Endodermal cell (in vitro differentiated cells): ENCODE measurements around the gene RIMBP2. TPM values are rescaled to one million over a fixed set of nuclear protein-coding genes. Genes with fewer than 3 reads are reported as not detected.
A peak's percentile ranks its signal among the peaks of the same experiment; 100 is the strongest.

ENCODE experiments used
- DNase-seq: peaks from one replicate; pipeline ENCODE4 v3.0.0-alpha.2; 2017
- H3K27ac ChIP-seq: 2 replicates; pipeline ENCODE4 v1.5.1; 2013; ENCODE audit warnings: mild to moderate bottlenecking, low read depth, low read length, moderate library complexity
- H3K27me3 ChIP-seq: 2 replicates; pipeline ENCODE4 v1.6.1; 2013; ENCODE audit warnings: mild to moderate bottlenecking, low read length, moderate library complexity; ENCODE audit not compliant: insufficient read depth, control insufficient read depth, poor library complexity, severe bottlenecking
- H3K36me3 ChIP-seq: 2 replicates; pipeline ENCODE4 v1.7.0; 2013; ENCODE audit warnings: mild to moderate bottlenecking, low read length, moderate library complexity; ENCODE audit not compliant: control insufficient read depth, insufficient read depth
- H3K4me1 ChIP-seq: one replicate; pipeline ENCODE4 v1.7.0; 2013; ENCODE audit warnings: low read length; ENCODE audit not compliant: control insufficient read depth, insufficient read depth
- H3K4me3 ChIP-seq: 2 replicates; pipeline ENCODE4 v1.5.1; 2013; ENCODE audit warnings: mild to moderate bottlenecking, low read length, moderate library complexity
- H3K9ac ChIP-seq: 2 replicates; pipeline ENCODE4 v1.6.1; 2013; ENCODE audit warnings: mild to moderate bottlenecking, low read length, moderate library complexity; ENCODE audit not compliant: poor library complexity, severe bottlenecking; ENCODE audit errors: extremely low read depth
- H3K9me3 ChIP-seq: 2 replicates; pipeline ENCODE4 v1.6.1; 2013; ENCODE audit warnings: mild to moderate bottlenecking, low read length, moderate library complexity; ENCODE audit not compliant: control insufficient read depth
- H3K27ac Mint-ChIP-seq: 2 replicates; pipeline ENCODE4 v1.8.0; 2020; ENCODE audit warnings: mixed read lengths
- H3K27me3 Mint-ChIP-seq: 2 replicates; pipeline ENCODE4 v1.8.0; 2021; ENCODE audit warnings: mild to moderate bottlenecking, mixed read lengths; ENCODE audit not compliant: insufficient read depth
- H3K36me3 Mint-ChIP-seq: 2 replicates; pipeline ENCODE4 v1.8.0; 2020; ENCODE audit warnings: low read depth, mixed read lengths
- H3K4me1 Mint-ChIP-seq: 2 replicates; pipeline ENCODE4 v1.8.0; 2020; ENCODE audit warnings: mixed read lengths
- H3K4me3 Mint-ChIP-seq: 2 replicates; pipeline ENCODE4 v1.8.0; 2020; ENCODE audit warnings: mild to moderate bottlenecking, moderate library complexity, mixed read lengths
- H3K9me3 Mint-ChIP-seq: 2 replicates; pipeline ENCODE4 v1.8.0; 2020; ENCODE audit warnings: mild to moderate bottlenecking, mixed read lengths
- WGBS, 2 experiments: methylation state at CpG; one replicate each; pipeline versions ENCODE4 v1.1.5 to v1.1.7; 2013; ENCODE audit warnings: missing lambda C conversion rate in 2 of 2, mixed read lengths in 1 of 2; ENCODE audit not compliant: insufficient coverage in 1 of 2, insufficient read length in 1 of 2; 5-methylcytosine and 5-hydroxymethylcytosine counted together
- total RNA-seq, 2 donors: library from RNA; stranded (reverse); fragmentation: NEBNext Ultra II Directional in 1 of 2; extraction: Animal tissue kit (Norgen Biotek cat#: 25700) in 1 of 2; gene quantifications; 2 replicates in 1 of 2; 3 replicates in 1 of 2; pipeline ENCODE4 v1.2.1, GENCODE V29; 2021
- TF ChIP-seq, protein P1 (sequence below): fragments of 200-600 bp; sonication (generic); conservative IDR thresholded peaks from 2 replicates; pipeline ENCODE4 v1.5.0; 2021; ENCODE audit warnings: antibody characterized with exemption, mild to moderate bottlenecking

The RIMBP2 gene
- total RNA-seq, 2 donors from 2014 or later = 0.13 to 3.4 TPM

DNA sequence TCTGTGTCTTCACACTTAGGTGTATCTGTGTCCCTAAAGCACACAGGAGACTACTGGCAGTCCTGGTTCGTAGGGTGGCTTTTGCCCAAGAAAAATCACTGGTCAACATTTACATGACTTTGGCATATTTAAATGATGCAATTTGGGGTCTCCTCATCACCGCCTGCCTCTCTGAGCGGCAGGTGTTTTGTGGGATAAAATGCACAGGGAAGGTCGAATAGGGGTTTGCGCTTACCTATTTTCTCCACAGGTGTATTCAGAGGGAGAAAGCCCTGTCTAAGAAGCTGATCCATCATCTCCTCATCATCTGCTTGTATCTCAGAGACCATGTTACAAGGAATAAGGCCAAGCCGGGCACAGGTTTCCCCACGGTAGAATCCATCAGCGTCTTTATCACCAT is 303.7 kb downstream of the RIMBP2 start:
- Histone ChIP-seq H3K27me3 (no peaks in the 10 kb centered on the region), H3K9ac (no peak overlapping the region), H3K4me3 (no peak overlapping the region), H3K27ac (no peak overlapping the region), H3K36me3 (no peaks in the 10 kb centered on the region), H3K9me3 (no peaks in the 10 kb centered on the region), H3K4me1 (no peaks in the 10 kb centered on the region)
- H3K9me3 Mint-ChIP-seq = no peaks in the 10 kb centered on the region
- DNase-seq = no peak
- TF ChIP-seq, protein P1, sequence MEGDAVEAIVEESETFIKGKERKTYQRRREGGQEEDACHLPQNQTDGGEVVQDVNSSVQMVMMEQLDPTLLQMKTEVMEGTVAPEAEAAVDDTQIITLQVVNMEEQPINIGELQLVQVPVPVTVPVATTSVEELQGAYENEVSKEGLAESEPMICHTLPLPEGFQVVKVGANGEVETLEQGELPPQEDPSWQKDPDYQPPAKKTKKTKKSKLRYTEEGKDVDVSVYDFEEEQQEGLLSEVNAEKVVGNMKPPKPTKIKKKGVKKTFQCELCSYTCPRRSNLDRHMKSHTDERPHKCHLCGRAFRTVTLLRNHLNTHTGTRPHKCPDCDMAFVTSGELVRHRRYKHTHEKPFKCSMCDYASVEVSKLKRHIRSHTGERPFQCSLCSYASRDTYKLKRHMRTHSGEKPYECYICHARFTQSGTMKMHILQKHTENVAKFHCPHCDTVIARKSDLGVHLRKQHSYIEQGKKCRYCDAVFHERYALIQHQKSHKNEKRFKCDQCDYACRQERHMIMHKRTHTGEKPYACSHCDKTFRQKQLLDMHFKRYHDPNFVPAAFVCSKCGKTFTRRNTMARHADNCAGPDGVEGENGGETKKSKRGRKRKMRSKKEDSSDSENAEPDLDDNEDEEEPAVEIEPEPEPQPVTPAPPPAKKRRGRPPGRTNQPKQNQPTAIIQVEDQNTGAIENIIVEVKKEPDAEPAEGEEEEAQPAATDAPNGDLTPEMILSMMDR = no peak
- H3K27ac Mint-ChIP-seq = no peak overlapping the region
- no peaks in the 10 kb centered on the region for H3K27me3 Mint-ChIP-seq
- H3K36me3 Mint-ChIP-seq = no peaks in the 10 kb centered on the region
- WGBS, 2 experiments = 94 to 96% methylated on average over 6 to 8 of the region's 8 CpGs
- H3K4me1 Mint-ChIP-seq = no peaks in the 10 kb centered on the region
- H3K4me3 Mint-ChIP-seq = no peak overlapping the region

DNA sequence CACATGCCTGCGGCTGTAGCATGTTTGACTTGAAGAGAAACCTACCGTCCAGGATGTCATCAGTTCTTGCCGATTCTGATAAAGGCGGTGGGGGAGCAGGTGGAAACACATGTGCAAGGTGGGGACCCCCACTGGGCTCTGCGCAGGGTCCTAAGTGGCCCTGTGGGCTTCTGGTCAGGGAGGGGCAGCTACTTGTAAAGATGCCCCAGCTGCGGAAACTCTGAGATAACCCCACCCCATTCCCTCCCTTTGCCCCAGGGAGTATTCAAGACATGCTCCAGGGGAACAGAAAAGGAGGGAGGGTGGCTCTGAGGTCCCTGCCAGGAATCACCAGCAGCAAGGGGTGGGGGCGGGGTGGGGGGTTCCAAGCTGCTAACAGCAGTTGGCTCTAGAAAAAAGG is 310.8 kb downstream of the RIMBP2 start:
- TF ChIP-seq, protein P1 = no peak
- no peak overlapping the region for H3K4me3 ChIP-seq
- no peak overlapping the region for H3K9ac ChIP-seq
- no peaks in the 10 kb centered on the region for H3K9me3 ChIP-seq
- DNase-seq = no peak
- H3K27me3 ChIP-seq = no peaks in the 10 kb centered on the region
- Mint-ChIP-seq H3K4me1 (no peaks in the 10 kb centered on the region), H3K9me3 (no peaks in the 10 kb centered on the region), H3K27ac (no peak overlapping the region), H3K4me3 (no peak overlapping the region), H3K36me3 (no peaks in the 10 kb centered on the region), H3K27me3 (peaks cover 2% of the 10 kb centered on the region)
- 67 to 73% methylated on average over 2 to 6 of the region's 7 CpGs for WGBS, 2 experiments
- H3K36me3 ChIP-seq = no peaks in the 10 kb centered on the region
- H3K4me1 ChIP-seq = no peaks in the 10 kb centered on the region
- no peak overlapping the region for H3K27ac ChIP-seq

- peak; percentile 75 for DNase-seq
- Histone ChIP-seq H3K27ac (no peak overlapping the region), H3K4me3 (no peak overlapping the region), H3K9ac (no peak overlapping the region), H3K36me3 (no peaks in the 10 kb centered on the region), H3K9me3 (no peaks in the 10 kb centered on the region), H3K4me1 (no peaks in the 10 kb centered on the region), H3K27me3 (no peaks in the 10 kb centered on the region)
- TF ChIP-seq, protein P1 = peak; percentile 69
- Mint-ChIP-seq H3K4me3 (no peak overlapping the region), H3K9me3 (no peaks in the 10 kb centered on the region), H3K27ac (no peak overlapping the region), H3K27me3 (peaks cover 2% of the 10 kb centered on the region), H3K4me1 (no peaks in the 10 kb centered on the region), H3K36me3 (no peaks in the 10 kb centered on the region)
- WGBS, 2 experiments = 92 to 95% methylated on average over 4 to 6 of the region's 6 CpGs
Observed at GRCh38 chr12:130401703-130402102, 314.4 kb downstream of the RIMBP2 start.
